GM18519 (cell line): Measurements from ENCODE around the gene OTOR.

Source experiments
- ATAC-seq: cut with Tn5 transposase; IDR thresholded peaks from one replicate; pipeline ENCODE4 v1.9.1; 2021; ENCODE audit warnings: mild to moderate bottlenecking, moderate library complexity; ENCODE audit not compliant: unreplicated experiment, low FRiP score

OTOR gene, protein sequence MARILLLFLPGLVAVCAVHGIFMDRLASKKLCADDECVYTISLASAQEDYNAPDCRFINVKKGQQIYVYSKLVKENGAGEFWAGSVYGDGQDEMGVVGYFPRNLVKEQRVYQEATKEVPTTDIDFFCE

DNA sequence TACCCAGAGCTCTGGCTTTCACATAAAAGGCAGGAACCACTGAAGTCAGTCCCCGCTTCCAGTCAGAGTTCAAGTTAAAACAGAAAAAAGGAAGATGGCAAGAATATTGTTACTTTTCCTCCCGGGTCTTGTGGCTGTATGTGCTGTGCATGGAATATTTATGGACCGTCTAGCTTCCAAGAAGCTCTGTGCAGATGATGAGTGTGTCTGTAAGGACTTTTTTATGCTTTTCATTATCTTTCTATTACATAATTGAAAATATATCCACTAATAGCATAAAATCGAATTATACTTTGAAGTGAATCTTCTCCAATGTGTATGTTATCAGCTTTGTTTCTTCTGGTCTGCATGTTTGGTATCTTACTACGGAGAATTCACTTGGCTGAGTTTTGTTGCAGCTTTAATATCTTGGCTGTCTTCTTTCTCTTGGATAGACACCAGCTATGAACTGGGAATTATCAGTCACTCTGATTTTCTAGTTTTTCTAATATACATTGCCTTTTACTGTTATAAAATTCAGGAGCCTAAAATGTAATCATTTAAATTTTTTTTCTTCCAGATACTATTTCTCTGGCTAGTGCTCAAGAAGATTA, at the start of gene OTOR:
OTOR (plus strand) TSS at position 51 of the 593 bp plus-strand sequence; CDS start at position 95, 44 bp downstream.
- ATAC-seq: no peak

DNA sequence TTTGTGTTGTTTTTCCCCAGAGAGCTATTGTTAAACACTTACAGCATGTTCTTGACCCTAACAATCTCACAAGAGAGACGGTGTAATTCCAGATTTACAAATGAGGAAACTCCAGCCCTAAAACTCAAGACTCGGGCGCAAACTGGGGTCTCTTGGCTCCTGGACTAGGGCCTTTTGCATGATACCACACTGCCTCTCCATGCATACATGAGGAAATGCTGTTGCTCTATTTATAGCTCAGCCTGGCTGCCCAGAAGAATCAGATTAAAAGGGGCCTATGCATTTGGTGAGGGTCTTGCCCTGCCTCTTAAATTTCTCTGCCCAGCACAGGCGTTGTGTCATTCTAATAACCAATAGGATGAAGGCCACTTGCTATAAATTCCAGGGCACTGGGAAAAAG, 48.9 kb upstream of the OTOR start:
- no peak for ATAC-seq

DNA sequence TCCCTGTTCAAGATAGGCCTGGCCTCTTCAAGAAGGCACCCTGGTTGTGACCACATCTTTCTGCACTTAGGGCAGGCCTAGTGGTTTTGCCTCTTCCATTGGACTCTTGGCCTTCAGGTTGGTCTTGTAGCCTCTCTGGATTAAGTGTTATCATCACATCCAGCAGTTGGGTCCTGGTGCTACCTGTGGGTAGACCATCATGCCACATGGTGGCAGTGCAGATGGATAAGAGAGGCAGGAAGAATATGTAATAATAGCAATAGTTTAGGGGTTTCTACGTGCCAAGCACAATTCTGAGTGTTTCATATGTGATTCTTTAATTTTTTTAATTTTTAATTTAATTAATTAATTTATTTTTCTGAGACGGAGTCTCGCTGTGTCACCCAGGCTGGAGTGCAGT, 46.9 kb upstream of the OTOR start:
- ATAC-seq: no peak

DNA sequence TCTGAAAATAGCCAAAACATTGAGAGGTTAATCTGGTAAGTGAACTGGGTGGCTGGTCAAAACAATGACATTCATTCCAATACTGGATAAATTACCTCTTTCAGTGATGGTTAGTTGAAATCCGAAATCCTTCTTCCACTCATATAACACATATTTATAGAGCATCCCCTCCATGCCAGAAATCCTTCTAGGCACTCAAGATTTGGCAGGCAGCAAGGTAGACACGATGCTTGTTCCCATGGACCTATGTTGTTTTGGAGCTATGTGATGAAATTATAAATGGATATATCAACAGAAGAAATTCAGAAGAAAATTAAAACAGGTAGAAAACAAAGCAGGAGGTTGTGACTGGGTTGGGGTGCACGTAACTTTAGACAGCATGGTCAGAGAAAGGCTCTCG, 44.6 kb upstream of the OTOR start:
- ATAC-seq: no peak

DNA sequence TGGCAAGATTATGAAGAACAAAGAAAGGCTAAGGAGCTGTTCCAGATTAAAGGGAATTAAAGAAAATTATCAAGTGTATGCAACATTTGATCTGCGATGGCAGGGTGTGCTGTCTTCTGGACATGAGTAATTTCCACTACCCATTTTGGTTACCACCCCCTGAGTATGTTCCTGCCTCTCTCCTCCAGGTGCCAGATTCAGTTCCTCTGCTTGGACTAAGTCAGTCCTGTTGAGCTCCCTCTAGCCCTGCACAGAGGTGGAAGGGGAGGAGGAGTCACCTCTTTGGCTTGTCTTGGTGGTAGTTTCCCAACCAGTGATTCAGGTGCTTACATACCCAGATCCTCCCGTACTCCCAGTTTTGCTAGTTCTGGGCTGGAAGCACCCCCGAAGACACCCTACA, 40.5 kb upstream of the OTOR start:
- peak; percentile 41 for ATAC-seq

DNA sequence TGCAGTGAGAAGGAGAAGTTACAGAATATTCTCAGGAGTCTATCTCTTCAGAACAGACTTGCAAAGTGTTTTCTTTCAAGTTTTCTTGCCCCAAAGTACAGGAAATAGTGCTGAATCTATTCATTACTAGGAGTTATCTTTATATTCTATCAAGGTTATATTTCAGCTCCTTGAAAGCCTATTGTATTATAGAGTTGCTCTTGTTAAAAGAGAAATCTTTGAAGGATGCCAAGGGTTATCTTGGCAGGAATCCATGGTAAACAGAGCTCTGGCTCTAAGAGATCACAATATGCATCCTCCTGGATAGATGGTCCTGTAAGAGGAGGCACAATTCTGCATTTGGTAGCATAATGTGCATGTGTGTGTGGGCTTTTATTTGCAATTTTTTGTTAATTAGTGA, 39.6 kb upstream of the OTOR start:
- no peak for ATAC-seq

DNA sequence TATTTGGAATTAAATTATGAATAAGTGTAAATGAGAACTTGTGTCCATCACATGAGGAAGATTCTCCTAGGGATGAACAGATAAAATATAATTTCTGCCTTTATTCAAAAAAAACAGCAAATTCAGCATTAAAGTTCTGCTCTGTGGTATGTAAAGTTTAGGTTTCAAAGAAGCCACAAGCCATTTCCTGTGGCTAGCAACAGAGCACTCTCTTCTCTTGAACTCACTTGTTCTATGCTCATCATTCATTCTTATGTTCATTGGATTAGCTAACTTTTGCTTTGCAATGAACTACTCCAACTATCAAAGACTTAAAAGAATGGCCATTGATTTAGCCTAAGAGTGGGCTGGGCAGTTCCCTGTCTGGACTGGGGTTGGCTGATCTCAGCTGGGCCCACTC, 39.1 kb upstream of the OTOR start:
- ATAC-seq: peak; percentile 76

DNA sequence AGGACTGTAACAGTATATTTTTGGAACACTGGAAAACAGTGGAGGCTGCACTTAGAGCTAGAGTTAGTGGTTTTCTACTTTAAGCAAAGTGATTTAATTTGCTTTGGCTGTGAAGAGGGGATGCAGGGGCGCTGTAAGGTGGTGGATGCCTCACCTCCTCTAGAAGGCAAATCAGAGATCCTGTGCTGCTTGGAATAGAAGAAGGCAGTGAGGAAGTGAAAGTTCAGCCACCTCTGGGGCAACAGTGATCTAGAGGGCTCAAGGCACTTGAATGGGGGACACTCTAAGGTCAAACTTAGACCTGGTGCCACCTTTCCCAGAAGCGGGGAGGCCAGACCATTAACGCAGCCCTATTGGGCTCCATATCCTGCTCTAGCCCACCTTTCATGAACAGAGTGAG, 37.4 kb upstream of the OTOR start:
- no peak for ATAC-seq

DNA sequence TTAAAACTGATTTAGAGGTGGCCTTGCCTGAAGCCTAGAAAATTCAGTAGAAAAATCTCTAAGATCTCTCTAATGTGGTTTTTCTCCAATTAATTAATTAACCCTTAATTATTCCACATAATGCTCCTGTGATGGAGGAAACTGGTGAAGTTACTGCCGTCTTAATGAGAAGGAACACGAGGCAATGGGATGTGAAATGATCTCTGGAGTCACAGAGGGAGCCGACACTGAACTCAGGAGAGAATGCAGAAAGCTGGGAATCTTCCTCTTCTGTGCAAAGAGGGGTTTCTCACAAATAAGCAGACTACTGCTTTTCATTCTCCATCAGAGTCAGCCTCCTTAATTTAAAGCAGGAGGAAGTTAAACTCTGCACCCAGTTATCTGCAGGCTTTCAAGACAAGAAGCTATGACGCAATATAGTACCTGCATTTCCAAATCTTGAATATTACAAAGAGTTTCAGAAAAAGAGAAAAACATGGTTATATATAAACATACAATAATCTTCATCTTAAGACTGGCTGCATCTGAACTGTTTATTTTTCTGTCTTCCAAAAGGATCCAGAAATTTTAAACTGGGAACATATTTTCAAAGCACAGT, 36.4 kb upstream of the OTOR start:
- ATAC-seq: no peak

DNA sequence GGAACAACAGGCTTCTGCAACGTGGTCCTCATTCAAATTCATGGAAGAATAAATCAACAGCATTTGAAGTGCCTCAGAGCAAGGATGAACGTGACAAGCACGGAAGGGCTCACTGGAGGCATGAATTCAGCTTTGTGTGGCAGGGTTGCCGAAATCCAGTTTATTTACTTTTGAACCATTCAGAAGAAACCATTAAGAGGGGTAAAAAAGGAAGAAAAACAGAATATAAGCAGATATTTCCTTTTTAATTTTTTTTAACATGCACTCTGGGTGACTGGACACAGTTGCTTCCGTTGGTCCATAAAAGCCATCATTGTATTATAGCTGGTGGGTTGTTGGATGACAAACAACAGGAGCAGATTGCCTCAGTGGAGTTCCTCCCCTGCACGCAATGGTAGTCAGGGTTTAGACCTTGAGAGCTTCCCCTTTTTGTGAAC, 35.6 kb upstream of the OTOR start:
- no peak for ATAC-seq

DNA sequence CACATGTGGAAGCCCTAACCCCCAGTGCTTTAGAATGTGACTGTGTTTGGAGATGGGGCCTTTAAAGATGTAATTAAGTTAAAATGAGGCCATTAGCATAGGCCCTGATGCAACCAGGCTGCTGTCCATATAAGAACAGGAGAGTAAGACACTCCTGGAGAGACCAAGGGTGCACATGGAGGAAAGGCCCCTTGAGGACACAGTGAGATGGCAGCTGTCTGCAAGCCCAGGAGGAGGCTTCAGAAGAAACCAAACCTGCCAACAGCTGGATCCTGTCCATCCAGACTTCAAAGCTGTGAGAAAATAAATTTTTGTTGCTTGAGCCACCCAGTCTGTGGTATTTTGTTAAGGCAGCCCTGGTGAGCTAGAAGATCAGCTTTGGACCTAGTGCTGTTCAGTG, 35.1 kb upstream of the OTOR start:
- no peak for ATAC-seq

DNA sequence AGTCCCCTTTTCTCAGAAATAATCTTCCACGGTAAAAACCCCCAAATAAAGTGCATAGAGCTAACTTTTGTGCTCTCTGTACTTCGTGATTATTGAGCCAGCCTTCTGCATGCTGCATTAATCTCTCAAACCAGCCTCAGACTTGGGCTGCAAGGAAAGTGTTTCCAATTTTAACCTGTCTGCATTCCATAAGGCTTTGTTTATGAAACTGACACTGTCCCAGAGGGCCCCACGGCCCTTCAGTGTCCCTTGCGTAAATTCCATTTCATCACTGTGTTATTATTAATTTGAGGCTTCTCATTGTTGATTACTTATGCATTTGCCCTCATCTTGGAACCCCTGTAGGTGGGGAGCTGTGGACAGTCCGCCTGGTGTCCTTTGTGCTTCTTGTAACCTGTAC, 33.9 kb upstream of the OTOR start:
- ATAC-seq: no peak

DNA sequence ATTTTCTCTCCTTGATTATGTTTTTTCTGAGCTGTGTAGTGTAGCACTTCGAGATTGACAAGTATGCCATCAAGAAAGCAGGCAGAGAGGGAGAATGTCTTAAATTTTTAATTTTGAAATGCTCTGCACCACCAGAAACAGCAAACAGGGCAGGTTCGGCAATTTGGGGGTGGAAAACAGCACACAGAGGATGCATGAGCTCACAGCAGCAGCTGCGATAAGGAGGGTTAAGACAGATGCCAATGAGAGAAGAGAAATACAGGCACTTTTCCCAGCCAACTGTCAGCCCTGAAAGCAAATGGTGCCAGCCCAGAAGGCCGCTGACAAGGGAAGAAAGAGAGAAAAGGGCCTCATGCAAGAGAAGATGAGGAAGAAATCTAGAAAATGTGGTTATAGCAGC, 33.4 kb upstream of the OTOR start:
- no peak for ATAC-seq

DNA sequence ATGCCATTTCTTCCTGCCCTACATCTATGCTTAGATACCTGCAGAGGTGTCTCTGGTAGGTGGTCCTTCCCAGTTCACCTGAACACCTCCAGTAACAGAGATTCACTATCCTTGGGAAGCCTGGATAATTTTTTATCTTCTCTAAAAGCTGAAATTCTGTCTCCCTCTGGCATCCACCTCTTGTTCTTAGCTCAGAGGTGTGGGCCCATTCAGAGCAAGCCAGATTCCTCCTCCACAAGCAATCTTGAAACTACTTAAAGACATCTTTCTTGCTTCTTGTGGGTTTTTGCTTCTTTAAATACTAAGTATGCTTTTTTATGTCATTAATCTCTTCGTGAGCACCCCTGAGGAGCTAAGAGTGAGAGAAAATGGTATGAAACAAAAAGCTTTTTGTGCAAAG, 28.7 kb upstream of the OTOR start:
- no peak for ATAC-seq

DNA sequence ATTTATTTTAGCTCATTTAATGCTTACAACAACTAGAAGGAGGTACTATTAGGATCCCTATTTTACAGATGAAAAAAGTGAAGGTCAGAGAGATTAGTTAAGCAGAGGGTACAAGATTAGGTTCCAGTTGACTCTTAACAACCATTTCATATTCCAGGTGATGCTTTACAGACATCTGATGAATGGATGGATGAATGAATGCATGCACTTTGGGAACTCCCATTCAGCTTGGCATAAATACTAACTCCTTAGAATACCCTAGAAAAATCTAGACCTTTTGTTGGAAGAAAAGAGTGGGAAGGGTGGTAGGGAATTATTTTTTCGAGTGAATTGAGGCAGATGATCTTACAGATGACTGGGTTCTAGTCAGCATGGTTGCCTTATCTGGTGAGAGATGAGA, 19.1 kb upstream of the OTOR start:
- no peak for ATAC-seq

DNA sequence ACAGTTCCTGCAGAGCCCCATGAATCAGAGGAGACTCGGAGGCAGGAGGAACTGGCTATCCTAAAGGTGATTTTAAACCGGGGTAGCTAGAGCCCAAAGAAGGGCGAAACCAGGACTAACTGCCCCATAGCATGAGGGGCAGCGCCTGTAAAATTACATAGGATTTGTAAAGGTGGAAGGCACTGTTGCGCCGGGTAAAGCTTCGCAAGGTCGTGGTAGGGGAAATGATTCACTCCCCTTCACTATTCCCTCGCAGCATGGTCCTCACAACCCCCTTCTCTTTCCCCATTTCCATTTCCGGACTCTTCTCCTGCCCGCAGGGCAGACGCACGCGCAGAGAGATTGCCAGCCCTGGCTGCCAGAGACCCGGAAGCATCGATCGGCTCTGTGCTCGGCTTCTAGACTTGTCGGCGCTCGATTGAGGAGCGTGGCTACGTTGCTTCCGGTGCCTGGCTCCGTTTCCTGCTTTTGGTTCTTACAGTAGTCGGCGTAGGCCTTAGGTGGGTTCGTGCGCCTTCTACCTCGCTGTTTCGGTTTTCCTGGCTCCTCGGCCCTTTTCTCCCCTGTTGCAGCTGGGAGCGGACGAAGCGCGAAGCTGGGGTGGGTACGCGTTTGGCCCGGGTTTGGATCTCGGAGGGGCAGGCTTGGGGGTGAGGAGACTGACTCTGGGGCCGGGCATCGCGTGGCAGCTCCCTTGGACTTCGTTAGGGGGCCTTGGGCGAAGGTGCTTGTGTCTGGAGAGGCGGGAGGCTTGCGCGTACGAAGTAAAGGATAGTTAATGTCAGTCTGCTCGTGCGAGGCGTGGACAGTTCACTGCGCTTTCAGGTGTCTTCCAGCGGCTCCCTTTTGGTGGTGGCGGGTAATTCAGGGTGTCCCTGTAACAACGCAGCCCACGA, 18.3 kb upstream of the OTOR start, which contains the start of gene SNRPB2:
SNRPB2 (plus strand) TSS at position 462 of the 896 bp plus-strand sequence. CDS start 1,677 bp downstream, outside the sequence.
- ATAC-seq: peak; percentile 98

DNA sequence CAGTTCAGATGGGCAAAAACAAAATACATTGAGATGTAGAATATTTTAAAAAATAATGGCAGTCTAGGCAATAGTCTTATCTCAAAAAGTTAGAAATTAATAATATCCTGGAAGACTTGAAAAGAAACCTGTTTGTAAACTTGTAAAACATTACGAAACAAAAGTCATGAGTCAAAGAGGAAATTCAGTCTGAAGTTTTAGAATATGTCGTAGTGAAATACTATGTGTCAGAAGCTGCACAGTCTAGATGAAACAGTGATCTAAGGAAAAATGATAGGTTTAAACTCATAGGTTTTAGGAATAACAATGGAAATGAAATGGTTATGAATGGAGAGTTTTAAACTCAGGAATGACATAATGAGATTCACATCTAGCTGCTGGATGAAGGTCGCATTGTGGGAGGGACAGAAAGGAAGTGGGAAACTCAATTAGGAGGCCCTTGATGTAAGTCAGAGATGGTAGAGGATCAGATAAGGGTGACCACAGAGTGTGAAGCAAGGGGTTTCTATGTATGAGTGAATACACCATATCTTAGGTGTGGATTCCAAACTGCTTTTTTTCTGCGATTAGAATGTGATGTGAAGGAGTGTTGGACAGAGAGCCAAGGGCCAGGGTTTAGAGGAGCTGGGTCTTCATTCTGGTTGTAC, 15.5 kb upstream of the OTOR start:
- no peak for ATAC-seq

DNA sequence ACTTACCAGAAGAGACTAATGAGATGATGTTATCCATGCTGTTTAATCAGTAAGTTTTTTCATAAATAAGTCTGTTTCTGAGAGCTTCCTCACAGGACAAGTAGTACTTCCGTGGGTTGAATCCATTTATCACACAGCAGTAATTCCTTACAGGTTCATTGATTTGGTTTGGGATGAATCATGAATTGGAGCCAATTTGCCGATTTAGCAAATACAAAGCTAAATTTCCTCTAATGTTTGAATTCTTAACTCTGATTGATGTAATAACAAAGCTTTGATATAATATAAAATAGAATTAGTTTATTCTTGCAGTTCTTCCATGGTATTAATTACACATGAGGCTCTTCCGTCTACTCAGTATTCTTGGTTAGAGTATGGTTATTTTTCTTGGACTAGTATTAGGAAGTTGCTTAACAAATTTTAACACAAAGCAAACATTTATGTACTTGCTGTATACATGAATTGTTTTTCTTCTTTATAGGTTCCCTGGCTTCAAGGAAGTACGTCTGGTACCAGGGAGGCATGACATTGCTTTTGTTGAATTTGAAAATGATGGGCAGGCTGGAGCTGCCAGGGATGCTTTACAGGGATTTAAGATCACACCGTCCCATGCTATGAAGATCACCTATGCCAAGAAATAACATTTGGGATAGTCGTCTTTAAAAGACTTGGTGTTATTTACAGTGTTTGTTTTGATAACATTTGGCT, 7.6 kb upstream of the OTOR start:
- no peak for ATAC-seq

DNA sequence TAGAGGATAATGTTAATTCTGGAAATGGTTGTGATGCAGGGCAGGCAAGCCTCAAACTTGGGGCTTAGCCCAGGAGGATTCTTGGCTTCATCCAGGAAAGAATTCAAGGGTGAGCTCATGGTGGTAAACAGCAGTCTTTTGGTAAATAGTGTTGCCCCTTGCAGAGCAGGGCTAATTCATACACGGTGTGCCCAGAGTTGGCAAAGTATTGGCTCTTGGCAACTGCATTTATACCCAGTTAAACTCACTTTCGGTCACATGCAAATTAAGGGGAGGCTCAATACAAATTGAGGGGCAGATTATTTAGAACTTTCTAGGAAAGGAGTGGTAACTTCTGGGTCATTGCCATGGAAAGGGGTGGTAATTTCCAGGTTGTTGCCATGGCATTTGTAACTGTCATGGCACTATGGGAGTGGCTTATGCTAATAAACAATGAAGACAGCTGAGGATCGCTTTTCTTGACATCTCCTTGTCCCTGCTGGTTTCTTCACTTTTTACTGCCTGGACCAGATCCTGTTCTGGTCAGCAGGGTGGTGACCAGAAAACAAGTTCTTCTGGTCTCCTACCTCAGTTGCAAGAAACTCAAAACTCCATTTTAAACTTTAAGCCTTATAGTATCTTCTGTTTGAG, 3.9 kb upstream of the OTOR start:
- ATAC-seq: no peak

DNA sequence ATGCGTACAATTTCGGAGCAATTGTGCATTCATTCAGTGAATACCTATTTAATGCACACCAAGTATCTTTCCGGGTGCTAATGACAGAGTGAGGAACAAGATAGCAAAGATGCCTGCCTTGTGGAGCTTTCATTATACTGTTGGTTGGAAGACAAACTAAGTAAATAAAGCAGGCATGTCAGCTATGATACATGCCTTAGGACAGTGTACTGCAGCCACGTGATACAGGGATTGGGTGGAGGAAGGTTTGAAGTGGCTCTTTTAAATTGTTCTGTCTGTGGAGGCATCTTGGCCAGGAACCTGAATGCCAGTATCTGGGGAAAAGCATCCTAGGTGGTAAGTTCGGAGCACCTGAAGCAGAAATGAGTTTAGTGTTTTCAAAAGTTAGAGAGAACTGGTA, 3.0 kb upstream of the OTOR start:
- ATAC-seq: no peak
